HG02870 (cell line): ENCODE results near the gene CTTNBP2NL.

Experiments used
- ATAC-seq: cut with Tn5 transposase; IDR thresholded peaks from one replicate; pipeline ENCODE4 v1.9.1; 2021; ENCODE audit warnings: mild to moderate bottlenecking, moderate library complexity; ENCODE audit not compliant: unreplicated experiment

CTTNBP2NL gene

DNA sequence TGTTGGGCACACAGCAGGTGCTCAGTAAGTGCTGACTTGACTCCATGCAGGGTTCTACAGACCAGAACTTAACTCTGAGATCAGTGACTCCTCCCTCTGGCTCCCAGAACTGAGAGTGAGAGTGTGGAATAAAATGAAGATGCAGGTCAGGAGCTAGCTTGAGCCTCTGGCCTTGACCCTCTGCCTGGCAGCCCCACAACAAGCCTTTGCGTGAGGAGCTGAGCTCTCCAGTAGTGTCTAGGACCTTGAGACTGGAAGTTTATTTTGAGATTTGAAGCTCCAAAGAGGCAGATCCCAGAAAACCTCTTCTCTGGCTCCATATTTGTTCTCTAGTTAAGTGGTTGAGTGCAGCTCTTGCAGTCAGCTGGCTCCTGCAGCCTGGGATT lies 109.4 kb downstream of the CTTNBP2NL start:
- no peak for ATAC-seq

DNA sequence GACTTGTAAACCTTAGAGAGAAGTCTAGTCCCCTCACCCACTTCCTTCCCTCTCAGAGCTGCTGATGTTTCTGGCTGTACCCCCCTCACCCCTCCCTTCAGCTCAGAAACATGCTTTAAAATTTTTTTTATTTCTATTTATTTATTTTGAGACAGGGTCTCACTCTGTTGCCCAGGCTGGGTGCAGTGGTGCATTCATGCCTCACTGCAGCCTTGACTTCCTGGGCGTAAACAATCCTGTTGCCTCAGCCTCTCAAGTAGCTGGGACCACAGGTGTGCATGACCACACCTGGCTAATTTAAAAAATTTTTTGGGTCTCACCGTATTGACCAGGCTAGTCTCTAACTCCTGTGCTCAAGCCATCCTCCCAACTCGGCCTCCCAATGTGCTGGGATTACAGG lies 109.9 kb downstream of the CTTNBP2NL start:
- ATAC-seq, result no peak

DNA sequence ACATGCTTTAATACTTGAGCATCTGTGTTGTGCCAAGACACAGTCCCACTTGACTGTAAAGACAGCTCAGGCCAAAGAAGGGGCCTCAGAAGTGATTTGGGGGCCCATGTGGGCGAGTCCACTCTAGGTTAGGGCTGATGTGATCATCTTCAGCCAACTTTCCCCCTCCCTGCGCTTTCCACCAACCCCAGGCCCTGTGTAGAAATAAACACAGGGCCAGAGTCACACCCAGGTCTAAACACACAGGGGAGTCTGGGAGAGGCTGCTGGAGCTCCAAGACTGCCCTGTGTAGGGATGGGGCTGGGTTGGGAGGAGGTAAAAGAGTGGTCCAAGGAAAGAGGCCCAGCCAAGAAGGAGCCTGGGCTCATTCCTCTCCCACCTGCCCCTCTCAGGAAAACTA lies 110.3 kb downstream of the CTTNBP2NL start:
- no peak for ATAC-seq

DNA sequence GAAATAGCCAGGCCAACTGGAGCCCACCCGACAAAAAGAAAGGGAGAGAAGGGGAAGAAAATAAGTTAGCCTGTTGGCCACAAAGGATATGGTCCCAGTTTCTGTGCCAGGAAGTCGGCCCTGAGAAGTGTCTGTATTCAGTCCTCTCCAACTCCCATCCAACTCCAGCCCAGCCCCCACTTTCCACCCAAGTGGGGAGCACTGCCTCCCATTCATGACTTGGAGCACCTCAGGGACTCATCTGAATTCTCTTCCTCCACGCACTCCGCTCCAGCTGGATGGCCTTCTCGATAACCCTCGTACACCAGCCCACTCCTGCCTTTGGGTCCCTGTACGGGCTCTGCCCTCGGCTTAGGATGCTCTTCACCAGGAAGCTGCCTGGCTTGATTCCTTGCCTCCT lies 110.7 kb downstream of the CTTNBP2NL start:
- no peak for ATAC-seq

DNA sequence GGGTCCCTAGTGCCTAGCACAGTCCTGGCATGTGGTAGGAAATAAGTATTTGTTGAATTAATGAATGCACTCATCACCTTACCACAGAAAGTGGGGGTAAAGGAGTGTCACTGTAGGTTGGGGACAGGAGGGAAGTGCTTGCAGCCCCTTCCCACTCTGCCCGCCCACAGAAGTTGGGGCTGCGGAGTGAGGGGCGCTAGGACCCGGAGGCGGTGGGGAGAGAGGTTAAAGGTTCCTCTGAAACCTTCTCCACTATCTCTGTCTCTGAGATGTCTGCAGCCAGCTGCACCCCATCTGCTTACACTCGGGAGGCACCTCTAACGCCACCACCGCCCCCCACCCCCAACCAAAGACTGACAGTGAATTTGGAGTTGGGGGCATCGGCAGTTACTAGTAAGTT lies 111.3 kb downstream of the CTTNBP2NL start:
- ATAC-seq, result no peak

DNA sequence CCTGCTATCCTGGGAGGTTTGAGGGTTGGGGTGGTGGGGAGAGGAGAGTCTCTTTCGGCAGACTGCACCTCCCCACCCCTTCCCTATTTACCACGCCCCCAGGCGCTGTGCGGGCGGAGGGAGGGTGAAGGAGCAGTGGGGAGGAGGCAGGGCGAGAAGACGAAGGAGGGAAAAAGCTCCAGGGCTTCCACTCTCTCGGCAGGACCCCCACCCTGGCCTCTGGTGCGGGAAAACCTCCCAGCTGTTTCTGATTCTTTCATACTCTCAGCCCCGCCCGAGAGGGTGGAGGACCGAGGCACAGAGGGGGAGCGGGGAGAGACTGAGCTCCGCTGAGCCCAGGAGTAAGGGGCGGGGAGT lies 111.9 kb downstream of the CTTNBP2NL start:
- ATAC-seq, result no peak

GRCh38 chr1:112508278-112509004 lies 112.4 kb downstream of the CTTNBP2NL start, which contains the start of gene WNT2B:
Gene WNT2B (plus strand): TSS chr1:112508965. CDS start chr1:112509263, 298 bp downstream.
- peak; percentile 52 for ATAC-seq

- ATAC-seq, result no peak
Observed at GRCh38 chr1:112509005-112509659, 113.1 kb downstream of the CTTNBP2NL start.

DNA sequence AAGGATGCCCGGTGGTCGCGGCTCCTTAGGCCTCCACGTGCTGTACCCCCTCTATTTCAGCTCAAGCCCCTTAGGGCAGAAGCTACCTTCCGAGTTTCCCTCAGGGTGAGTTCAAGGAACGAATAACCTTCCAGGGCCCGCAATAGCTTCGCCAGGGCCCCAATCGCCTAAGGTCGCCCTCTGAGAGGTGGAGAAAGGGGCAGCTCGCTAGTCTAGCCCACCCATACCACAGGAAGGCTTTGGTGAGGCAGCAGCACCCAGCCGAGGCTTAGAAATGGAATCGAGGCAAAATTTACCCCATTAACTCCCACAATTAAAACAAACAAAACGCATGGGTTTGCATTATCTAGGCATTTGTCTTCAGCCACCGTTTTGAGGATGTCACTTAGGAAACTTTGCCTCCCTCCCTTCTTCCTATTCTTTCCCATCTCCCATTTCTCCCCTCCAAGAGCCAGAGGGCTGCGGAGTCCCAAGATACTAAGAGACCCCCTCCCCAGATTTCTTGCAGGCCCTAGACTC lies 113.7 kb downstream of the CTTNBP2NL start:
- no peak for ATAC-seq

DNA sequence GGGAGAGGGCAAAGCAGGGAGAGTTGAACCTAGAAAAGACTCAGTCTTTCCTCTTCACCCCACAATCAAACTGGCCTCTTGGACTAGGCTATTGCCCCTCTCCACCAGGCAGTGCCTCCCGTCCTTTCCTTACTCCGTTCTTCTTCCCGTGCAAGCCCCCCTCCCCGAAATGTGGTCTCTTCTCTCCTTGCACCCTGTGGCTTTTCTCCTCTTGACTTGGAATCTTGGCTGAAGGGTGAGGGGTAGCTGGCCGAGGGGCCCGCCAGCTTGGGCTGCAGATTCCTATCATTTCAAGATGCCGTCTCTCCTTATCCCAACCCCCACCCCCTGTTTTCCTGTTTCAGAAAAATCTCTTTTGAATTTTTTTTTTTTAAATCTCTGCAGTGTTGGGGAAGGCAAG lies 114.3 kb downstream of the CTTNBP2NL start:
- ATAC-seq, result no peak
